Fibroblast of pulmonary artery (primary cell): ENCODE data around the gene B4GALNT4.
"Not testable (repeated sequence)": the region's sequence is repeated elsewhere in the genome, so short reads cannot be mapped to it uniquely, and the experiment has no call there.

Experiments used
- DNase-seq: peaks from one replicate; pipeline ENCODE4 v3.0.0-alpha.2; 2010; ENCODE audit warnings: low read depth
- H3K4me3 ChIP-seq: replicated peaks from 2 replicates; pipeline ENCODE4 v1.5.1; 2011; ENCODE audit warnings: low read depth, mild to moderate bottlenecking, control low read depth, low read length, moderate library complexity
- TF ChIP-seq, protein P1 (sequence below): IDR thresholded peaks from 2 replicates; pipeline ENCODE4 v1.5.1; 2011; ENCODE audit warnings: mild to moderate bottlenecking, control low read depth, low read length, inconsistent platforms; ENCODE audit errors: missing control alignments

The B4GALNT4 gene

DNA sequence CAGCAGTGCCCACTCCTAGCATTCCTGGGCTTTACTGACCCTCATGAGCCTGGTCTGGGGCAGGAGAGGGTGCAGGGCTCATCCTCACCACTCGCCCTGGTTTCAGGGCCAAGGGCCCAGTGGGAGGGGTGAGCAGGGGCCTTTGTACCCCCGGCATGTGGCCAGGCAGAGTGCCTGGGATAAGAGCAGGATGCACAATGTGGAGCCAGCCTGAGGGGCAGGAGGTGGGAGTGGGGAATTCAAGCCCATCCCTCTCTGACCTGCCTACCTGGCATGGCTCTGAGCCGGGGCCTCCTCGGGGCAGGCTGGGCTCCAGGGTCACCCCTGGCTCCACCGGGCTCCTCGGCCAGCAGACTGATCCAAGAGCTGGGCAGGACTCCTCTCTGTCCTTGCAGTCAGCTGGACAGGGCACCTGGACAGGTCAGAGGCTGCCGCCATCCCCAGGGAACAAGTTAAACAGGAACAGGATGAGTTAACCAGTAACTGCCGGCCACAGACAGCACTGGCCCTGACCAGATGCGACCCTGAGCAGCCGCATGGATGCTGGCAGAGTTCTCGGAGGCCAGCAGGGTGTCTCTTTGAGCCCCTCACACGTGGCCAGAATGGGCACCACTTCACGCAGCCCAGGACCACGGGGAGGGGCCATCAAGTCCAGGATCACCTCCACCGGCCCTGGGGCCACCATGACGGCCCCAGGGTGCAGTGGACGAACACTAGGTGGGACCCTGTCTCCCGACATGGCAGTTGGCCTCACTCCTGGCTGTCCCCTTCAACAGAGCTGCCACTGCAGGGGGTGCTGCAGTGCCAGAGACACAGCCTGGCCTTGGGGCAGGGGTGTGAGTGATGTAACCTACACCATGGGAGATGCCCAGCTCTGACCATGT lies 40.5 kb downstream of the B4GALNT4 start:
- no peak overlapping the region for H3K4me3 ChIP-seq
- no peak for DNase-seq
- TF ChIP-seq, protein P1, sequence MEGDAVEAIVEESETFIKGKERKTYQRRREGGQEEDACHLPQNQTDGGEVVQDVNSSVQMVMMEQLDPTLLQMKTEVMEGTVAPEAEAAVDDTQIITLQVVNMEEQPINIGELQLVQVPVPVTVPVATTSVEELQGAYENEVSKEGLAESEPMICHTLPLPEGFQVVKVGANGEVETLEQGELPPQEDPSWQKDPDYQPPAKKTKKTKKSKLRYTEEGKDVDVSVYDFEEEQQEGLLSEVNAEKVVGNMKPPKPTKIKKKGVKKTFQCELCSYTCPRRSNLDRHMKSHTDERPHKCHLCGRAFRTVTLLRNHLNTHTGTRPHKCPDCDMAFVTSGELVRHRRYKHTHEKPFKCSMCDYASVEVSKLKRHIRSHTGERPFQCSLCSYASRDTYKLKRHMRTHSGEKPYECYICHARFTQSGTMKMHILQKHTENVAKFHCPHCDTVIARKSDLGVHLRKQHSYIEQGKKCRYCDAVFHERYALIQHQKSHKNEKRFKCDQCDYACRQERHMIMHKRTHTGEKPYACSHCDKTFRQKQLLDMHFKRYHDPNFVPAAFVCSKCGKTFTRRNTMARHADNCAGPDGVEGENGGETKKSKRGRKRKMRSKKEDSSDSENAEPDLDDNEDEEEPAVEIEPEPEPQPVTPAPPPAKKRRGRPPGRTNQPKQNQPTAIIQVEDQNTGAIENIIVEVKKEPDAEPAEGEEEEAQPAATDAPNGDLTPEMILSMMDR = no peak

DNA sequence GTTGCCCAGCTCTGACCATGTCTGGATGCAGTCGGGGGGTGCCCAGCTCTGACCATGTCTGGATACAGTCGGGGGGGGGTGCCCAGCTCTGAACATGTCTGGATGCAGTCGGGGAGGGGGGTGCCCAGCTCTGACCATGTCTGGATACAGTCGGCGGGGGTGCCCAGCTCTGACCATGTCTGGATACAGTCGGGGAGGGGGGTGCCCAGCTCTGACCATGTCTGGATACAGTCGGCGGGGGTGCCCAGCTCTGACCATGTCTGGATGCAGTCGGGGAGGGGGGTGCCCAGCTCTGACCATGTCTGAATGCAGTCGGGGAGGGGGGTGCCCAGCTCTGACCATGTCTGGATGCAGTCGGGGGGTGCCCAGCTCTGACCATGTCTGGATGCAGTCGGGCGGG lies 41.4 kb downstream of the B4GALNT4 start:
- DNase-seq, H3K4me3 ChIP-seq: not testable (repeated sequence)

DNA sequence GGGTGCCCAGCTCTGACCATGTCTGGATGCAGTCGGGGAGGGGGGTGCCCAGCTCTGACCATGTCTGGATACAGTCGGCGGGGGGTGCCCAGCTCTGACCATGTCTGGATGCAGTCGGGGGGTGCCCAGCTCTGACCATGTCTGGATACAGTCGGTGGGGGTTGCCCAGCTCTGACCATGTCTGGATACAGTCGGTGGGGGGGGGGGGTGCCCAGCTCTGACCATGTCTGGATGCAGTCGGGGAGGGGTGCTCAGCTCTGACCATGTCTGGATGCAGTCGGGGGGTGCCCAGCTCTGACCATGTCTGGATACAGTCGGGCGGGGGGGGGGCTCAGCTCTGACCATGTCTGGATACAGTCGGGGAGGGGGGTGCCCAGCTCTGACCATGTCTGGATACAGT lies 42.2 kb downstream of the B4GALNT4 start:
- not testable (repeated sequence) for DNase-seq

DNA sequence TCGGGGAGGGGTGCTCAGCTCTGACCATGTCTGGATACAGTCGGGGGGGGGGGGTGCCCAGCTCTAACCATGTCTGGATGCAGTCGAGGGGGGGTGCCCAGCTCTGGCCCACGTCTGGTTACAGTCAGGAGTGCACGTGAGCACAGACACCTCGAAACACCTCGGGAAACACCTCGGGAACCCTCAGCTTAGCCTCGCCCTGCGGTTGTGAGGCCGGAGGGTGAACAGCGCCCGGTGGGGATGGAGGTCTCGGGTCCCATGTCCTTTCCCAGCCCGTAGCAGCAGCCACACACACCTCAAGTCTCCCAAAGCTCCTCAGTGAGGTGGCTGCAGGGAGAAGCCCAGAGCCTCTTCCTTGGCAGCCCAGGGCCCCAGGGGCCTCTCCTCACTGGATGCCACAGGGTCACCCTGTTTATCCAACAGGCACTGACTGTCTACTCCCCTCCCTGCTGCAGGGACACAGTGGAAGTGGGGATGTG lies 43.4 kb downstream of the B4GALNT4 start:
- no peak overlapping the region for H3K4me3 ChIP-seq
- TF ChIP-seq, protein P1 = no peak
- no peak for DNase-seq

More for the DNA sequence above, 42.2 kb downstream of the B4GALNT4 start:
- not testable (repeated sequence) for H3K4me3 ChIP-seq

DNA sequence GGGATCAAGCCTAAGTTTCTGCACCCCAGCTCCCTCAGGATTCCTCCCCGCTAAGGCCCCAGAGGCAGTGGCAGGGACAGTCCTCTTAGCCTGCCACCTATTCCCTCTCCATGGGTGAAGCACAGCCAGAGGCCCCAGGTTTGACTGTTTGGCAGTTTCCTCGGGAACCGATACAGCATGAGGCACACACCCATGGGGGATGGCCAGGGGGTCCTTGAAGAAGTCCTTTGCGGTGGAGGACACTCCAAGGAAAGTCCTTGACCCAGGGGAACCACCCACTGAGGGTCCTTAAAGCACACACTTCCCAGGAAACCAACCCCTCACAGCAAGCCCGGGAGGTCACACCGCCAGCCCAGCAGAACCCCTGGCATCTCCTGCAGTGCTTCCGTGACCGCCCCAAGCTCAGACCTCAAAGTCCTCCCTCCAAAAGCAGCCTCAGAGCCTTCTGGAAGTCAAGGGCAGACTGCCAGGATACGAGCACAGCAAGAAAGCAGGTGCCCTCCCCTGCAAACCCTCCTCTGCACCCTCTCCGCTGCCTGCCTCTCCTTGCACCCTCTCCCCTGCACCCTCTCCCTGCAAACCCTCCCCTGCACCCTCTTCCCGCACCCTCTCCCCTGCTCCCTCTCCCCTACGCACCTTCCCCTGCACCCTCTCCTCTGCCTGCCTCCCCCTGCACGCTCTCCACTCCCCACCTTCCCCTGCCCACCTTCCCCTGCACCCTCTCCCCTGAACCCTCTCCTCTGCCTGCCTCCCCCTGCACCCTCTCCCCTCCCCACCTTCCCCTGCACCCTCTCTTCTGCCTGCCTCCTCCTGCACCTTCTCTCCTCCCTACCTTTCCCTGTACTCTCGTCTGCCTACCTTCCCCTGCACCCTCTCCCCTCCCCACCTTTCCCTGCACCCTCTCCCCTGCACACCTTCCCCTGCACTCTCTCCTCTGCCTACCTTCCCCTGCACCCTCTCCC lies 44.1 kb downstream of the B4GALNT4 start:
- no peak overlapping the region for H3K4me3 ChIP-seq
- DNase-seq = no peak
- TF ChIP-seq, protein P1 = no peak

DNA sequence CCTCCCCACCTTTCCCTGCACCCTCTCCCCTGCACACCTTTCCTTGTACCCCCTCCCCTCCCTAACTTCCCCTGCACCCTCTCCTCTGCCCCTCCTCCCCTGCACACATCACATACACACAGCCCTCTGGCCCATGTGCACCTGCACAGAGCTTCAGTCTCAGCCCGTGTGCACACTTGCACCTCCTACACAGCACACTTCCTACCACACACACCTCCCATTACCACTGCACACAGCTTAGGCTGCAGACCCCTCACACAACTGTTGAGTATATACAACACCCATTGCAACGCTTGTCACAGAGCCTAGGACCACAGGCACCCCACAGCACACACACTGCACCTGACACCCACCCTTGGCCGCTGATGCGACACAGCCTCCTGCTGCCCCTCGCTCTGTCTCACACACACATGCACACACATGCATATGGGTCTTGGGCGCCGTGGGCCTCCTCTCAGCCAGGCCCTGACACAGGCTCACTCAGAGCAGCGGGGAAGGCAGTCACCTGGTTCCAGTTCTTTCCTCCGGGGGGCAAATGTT lies 45.1 kb downstream of the B4GALNT4 start:
- no peak overlapping the region for H3K4me3 ChIP-seq
- TF ChIP-seq, protein P1 = no peak
- no peak for DNase-seq

DNA sequence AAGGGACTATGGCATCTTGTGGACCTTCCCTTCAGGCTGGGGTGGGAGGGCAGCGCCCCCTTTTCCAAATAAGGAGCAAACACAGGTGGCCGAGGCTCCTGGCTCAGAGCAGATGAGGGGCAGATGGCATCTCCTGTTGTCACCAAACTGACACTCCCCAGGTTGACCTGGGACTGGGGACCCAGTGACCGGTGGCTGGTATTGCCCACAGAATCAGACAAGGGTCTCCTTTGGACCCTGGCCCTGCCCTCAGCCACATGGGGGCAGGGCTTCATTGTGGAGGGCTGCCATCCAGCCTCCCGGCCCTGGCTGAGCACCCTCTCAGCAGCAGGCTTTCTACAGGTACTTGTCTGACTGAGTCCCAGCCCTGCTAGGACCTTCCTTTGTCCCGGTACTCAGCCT lies 46.3 kb downstream of the B4GALNT4 start:
- no peak overlapping the region for H3K4me3 ChIP-seq
- no peak for DNase-seq
- TF ChIP-seq, protein P1 = no peak
